ENCODE data around the gene HIC1. TPM values are rescaled to one million over a fixed set of nuclear protein-coding genes. Genes with fewer than 3 reads are reported as not detected.

Gene HIC1
- total RNA-seq, 2 experiments from 2014 or later = 35.1 TPM

GRCh38 chr17:2040219-2040827 lies 14.6 kb upstream of the HIC1 start:
- intact Hi-C loops (cut with micrococcal nuclease) = no loop called here
- ATAC-seq = no peak

GRCh38 chr17:2040942-2041560 lies 13.9 kb upstream of the HIC1 start:
- ATAC-seq (no peak), DNase-seq (no peak)
- H3K36me3 Mint-ChIP-seq (ENCODE audit: low read depth) = peaks cover 27% of the 10 kb centered on the region
- intact Hi-C loops (cut with micrococcal nuclease) = no loop called here
- ChIA-PET POLR2A (interaction anchor here (1.7 to 2.8 kb wide), 2 partner anchors 10 to 324 kb away, joined by 4 to 30 read pairs; partner anchors contain the start of gene DPH1), CTCF (interaction anchor here (0.6 to 2.7 kb wide), 8 partner anchors 10 to 391 kb away, joined by 3 to 13 read pairs (median 4); partner anchors contain the start of genes DPH1 and HIC1)
- H3K4me1 Mint-ChIP-seq (ENCODE audit: low read depth) = peaks cover 20% of the 10 kb centered on the region
- no peaks in the 10 kb centered on the region for H3K9me3 Mint-ChIP-seq
- H3K27ac Mint-ChIP-seq = no peak overlapping the region
- peak overlapping the region; percentile 94 for H3K4me3 Mint-ChIP-seq
- TF ChIP-seq CTCF (IDR thresholded peaks at IDR 0.05) = no peak
- H3K27me3 Mint-ChIP-seq = no peaks in the 10 kb centered on the region

More at GRCh38 chr17:2040219-2040827, 14.6 kb upstream of the HIC1 start:
- Mint-ChIP-seq H3K27me3 (no peaks in the 10 kb centered on the region), H3K36me3 (ENCODE audit: low read depth) (peaks cover 27% of the 10 kb centered on the region), H3K9me3 (no peaks in the 10 kb centered on the region), H3K4me1 (ENCODE audit: low read depth) (peaks cover 20% of the 10 kb centered on the region), H3K27ac (no peak overlapping the region), H3K4me3 (peak overlapping the region; percentile 35)
- CTCF ChIA-PET = interaction anchor here (0.6 to 2.7 kb wide), 6 partner anchors 10 to 391 kb away, joined by 3 to 13 read pairs (median 4); partner anchors contain the start of genes DPH1 and HIC1
- POLR2A ChIA-PET = interaction anchor here (1.7 to 2.8 kb wide), 2 partner anchors 9 to 323 kb away, joined by 4 to 30 read pairs; partner anchors contain the start of gene DPH1
- no peak for TF ChIP-seq CTCF (IDR thresholded peaks at IDR 0.05)
- DNase-seq = no peak

- H3K27me3 Mint-ChIP-seq = no peaks in the 10 kb centered on the region
- TF ChIP-seq CTCF (IDR thresholded peaks at IDR 0.05) = no peak
- peak within 1 kb of the TSS; percentile 97 for H3K27ac Mint-ChIP-seq
- peaks cover 20% of the 10 kb centered on the region for H3K4me1 Mint-ChIP-seq (ENCODE audit: low read depth)
- peaks cover 22% of the 10 kb centered on the region for H3K36me3 Mint-ChIP-seq (ENCODE audit: low read depth)
- DNase-seq (peak; percentile 97), ATAC-seq (peak; percentile 93)
- H3K4me3 Mint-ChIP-seq = peak within 1 kb of the TSS; percentile 94
- POLR2A ChIA-PET = interaction anchor here (2.8 kb wide), 1 partner anchor 11 kb away, joined by 30 read pairs; the partner anchor contains the start of gene DPH1
- intact Hi-C loops (cut with micrococcal nuclease) = no loop called here
- no peaks in the 10 kb centered on the region for H3K9me3 Mint-ChIP-seq
- CTCF ChIA-PET = interaction anchor here (0.9 to 2.7 kb wide), 5 partner anchors 11 to 159 kb away, joined by 3 to 13 read pairs (median 4); partner anchors contain the start of genes DPH1 and HIC1
Observed at GRCh38 chr17:2041561-2042389, 13.1 kb upstream of the HIC1 start, which contains the start of gene OVCA2. TSS of gene OVCA2 (plus strand) at chr17:2042022. CDS start at chr17:2042048, 26 bp downstream.

GRCh38 chr17:2042390-2042847 lies 12.5 kb upstream of the HIC1 start:
- ChIA-PET CTCF (interaction anchor here (2.7 to 2.9 kb wide), 2 partner anchors 13 kb away, joined by 13 read pairs; partner anchors contain the start of gene HIC1), POLR2A (interaction anchor here (2.8 kb wide), 1 partner anchor 12 kb away, joined by 30 read pairs; the partner anchor contains the start of gene DPH1)
- Mint-ChIP-seq H3K27me3 (no peaks in the 10 kb centered on the region), H3K27ac (peak overlapping the region; percentile 97), H3K4me3 (peak overlapping the region; percentile 94), H3K4me1 (ENCODE audit: low read depth) (peaks cover 20% of the 10 kb centered on the region), H3K9me3 (no peaks in the 10 kb centered on the region), H3K36me3 (ENCODE audit: low read depth) (peaks cover 19% of the 10 kb centered on the region)
- no peak for TF ChIP-seq CTCF (IDR thresholded peaks at IDR 0.05)
- DNase-seq (no peak), ATAC-seq (no peak)
- intact Hi-C loops (cut with micrococcal nuclease) = no loop called here
